NCI-H774 (cell line): ENCODE results near the gene ADI1.
"Not testable (repeated sequence)": the region's sequence is repeated elsewhere in the genome, so short reads cannot be mapped to it uniquely, and the experiment has no call there.

Source experiments
- DNase-seq: peaks from one replicate; lab custom pipeline; 2025; lab: John Stamatoyannopoulos, UW

Gene ADI1

DNA sequence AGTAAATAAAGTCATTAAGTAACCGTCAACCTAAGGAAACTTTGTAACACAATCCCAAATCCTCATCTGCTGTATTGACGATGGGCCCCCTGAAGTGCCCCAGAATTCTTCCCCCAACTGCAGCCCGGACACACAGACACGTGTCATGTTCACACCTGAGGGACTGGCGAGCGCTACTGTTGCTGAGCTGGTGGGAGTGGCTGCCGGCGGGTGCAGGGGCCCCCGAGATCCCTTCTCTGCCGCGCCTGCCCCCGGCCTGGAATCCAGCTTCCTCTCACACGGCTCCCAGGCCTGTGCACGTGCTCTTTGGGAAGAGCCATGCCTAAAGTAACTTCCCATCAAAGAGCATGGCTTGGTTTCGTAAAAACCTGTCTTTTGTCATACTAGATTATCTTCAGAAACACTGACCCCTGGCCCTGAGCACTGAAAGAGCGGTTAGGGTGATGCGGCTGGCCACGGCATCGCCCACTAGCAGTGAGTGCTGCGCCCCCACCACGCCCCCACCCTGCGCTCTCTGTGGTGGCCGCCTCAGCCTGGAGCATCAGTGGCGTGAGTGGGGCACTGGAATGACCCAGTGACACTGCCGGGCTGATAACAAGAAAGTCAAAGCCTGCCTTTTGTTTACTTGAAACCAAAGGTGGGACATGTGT is 56.0 kb downstream of the ADI1 start:
- DNase-seq, result no peak

- DNase-seq, result no peak
Measured at GRCh38 chr2:3462493-3463104, 56.7 kb downstream of the ADI1 start.

DNA sequence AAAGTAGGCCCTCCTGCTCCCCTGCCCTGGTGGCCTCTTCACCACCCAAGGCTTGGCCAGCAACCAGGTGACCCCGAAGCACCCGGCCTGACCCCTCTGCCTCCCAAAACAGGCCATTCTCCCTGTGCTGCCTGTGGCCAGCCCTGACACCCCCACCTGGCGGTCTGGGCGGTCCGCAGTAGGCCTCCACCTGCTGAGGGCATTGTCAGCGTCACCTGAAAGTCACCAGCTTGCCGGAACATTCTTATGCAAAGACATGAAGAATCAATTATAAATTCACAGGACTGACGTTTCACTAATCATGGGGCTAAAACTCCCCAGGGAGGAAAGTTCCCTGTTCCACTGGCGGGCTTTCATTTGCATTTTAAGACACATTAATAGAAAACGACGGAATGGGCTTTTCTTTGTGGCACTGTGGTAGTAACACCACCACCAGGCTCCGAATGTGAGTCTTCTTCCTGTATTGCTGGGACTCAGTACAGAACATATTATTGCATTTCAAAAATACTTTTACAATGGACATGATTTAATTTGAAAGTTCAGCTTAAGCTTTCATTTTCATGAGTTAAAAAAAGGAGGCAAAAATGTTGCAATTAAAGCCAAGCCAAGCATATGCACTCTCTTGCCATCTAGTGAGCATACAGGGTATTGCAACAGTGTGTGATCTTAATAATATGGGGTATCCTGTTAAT is 57.4 kb downstream of the ADI1 start:
- DNase-seq, result peak; percentile 16

DNA sequence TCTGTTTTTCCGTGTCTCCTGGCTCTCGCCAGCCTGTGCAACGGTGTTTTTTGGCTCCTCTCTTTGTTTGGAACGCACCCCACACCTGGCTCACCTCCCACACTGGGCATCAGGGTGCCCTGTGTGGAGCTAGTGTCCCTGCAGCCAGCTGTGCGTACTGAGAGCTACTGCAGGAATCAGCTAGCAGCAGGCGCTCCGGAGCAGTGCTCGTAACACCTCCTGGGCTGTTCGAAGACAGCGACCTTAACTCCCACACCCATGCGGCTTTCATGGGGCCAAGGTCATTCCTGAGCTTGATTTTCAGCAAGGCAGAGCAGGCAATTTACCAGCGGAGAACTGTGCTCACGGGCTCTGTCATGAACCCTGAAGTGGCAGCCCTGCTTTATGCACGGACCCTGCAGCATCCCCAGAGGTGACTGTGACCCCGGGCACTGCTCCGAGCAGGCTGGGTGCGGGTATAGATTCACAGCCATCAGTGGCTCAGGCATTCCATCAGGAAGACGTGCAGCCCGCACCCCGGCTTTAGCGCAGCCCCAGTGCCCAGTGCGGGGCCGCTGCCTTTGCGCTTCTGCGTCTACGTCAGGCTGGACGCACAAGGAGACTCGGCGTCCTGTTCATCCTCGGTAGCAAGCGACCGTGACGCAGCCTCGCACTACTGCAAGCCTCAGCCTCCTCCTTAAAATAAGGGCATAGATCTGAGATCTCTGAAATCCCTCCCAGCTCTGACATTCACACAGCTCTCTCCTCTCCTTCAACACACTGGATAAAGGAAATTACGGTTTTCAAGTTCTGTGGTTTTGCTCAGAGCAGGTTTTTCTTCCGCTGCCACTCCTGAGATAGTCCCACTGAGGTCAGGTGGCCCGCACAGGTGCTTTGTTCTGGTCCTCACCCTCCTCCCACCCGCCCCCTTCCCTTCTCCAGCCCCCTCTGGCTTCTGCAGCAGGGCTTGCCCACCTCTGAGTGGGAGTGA is 58.2 kb downstream of the ADI1 start:
- no peak for DNase-seq

- DNase-seq, result no peak
Measured at GRCh38 chr2:3460156-3460555, 59.2 kb downstream of the ADI1 start.

DNA sequence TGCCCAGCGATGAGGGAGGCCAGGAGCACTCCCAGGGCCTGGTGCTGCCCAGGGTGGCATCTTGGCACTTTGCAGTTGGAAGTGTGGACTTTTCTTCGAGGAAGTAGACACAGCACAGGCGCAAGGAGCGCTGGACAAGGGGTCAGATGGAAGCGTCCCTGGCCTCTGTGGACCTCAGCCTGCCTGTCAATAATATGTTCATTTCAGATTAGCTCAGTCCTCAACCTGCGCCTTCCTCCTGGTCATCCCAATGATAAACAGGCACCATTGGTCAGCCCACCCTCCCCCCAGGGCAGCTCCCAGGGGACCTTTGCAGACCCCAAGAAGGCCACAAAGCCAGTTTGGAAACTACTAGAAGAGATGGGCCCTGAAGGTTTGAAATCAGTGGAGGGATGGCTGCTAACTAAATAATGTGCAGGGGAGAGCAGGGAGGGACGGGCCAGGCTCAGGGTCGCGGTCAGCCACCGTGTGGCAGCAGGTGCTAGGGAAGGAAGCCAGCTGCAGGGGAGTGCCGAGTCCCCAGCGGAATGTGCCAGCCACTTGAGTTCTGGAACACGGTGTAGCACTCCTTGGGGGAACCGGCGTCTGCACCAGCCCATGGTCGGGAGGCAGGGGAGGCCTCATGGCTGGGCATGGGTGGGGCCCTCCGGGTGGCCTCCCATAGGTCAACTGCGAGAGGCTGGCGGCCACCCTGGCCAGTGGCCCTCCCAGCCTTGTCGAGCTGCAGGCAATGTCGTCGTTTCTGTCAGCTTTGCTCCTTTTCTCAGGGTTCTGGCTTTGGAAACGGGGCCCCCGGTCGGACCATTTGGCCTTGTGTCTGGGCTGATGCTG is 59.9 kb downstream of the ADI1 start:
- DNase-seq, result no peak

GRCh38 chr2:3458396-3459184 is 60.7 kb downstream of the ADI1 start:
- no peak for DNase-seq

GRCh38 chr2:3457524-3458395 is 61.6 kb downstream of the ADI1 start:
- no peak for DNase-seq

- DNase-seq, result no peak
Measured at GRCh38 chr2:3456125-3456524, 63.2 kb downstream of the ADI1 start.

DNA sequence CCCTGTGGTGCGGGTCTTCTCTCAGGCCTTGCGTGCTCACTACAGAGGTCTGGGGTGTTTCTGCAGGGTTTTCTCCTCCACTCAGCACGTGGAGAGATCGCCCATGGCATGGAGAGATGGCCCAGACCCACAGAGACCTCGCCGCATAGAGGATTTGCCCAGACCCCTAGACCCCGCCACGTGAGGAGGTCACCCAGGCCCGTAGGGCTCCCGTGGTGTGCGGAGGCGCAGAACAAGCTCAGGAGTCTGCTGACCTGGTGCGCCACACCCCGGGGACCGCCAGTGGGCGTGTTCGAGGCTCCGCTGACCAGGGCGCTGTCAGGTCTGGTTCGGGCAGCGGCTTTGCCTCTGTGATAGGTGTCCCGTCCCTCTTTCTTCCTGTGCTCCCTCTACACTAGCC is 64.5 kb downstream of the ADI1 start:
- no peak for DNase-seq

GRCh38 chr2:3454005-3454404 is 65.3 kb downstream of the ADI1 start:
- not testable (repeated sequence) for DNase-seq

DNA sequence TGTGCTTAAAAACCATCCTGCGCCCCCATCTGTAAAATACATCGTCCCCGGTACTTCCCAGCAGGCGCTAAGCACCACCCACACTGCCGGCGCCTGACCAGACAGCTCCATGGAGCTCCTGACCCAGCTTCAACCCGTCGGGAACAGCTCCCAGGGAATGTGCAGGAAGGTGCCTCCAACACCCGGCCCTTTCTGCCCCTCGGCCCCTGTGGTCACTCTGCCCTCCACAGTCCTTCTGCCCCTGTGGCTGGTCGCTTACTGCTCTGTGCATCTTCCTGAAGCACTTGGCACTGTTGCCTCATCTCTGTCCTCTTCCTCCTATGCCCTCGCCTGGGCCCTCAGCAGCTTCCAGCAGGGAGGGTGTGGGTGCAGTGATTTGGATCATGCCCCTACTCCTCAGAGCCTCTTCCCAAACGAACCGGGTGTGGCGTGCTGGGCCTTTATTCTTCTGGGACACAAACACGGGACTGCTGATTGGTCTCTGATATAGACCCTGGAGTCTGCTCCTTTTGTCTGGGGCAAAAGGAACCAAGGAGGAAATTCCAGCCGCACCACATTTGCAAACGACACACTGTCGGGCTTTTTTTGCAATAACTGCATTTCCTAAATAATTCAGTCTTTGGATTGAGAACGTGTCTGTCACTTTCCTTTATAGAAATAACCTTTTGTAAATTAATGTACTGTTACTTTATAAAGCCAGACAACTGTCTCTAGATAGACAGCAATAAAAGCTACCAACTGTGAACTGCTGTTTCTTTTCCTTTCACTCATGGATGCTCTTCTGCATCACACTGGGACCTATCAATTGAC is 65.9 kb downstream of the ADI1 start:
- DNase-seq, result no peak

DNA sequence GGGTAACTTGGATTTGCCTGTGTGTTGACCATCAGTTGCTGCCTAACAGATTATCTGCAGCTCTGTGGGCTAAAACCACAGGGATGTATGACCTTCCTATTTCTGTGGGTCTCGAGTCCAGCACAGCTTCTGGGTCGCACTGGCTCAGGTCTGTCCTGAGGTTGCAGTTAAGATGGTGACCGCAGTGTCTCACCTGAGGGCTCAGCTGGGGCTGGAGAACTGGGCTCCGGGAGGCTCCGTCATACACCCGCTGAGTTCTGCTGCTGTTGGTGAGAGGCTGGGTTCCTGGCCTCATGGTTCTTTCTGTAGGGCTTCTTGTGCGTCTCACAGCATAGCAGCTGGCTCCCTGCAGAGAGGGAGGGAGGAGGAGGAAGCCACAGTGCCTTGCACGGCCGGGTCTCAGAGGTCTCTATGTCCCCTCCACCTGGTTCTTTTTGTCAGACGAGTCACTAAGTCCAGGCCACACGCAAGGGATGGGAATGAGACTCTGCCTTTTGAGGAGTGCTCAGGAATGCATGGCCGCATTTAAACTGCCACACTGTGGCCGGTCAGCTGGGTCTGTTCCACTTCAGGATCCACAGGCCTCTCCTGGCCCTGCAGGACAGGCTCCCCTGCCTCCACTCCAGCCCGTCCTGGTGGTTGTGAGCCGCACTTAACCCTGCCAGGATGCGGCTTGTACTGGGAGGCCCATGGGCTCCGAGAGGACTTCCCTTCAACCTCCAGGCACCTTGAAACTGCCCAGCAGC is 67.2 kb downstream of the ADI1 start:
- no peak for DNase-seq

DNA sequence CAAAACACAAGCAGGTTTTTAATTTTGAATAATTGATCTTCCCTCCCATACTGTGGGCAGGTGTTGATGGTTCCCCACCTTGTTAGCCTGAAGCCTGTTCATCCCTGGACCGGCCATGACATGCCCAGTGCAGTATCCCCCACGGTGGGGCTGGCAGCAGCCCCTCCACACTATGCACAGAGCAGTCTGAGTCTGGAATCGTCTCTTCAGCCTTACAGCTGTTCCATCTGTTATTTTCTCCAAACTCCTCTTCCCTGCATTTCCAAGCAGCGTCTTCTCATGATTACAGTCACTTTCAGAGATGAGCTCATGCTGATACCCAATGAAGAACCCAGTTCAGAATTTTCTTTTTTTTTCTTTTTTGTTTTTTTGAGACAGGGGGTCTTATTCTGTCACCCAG is 68.2 kb downstream of the ADI1 start:
- no peak for DNase-seq

DNA sequence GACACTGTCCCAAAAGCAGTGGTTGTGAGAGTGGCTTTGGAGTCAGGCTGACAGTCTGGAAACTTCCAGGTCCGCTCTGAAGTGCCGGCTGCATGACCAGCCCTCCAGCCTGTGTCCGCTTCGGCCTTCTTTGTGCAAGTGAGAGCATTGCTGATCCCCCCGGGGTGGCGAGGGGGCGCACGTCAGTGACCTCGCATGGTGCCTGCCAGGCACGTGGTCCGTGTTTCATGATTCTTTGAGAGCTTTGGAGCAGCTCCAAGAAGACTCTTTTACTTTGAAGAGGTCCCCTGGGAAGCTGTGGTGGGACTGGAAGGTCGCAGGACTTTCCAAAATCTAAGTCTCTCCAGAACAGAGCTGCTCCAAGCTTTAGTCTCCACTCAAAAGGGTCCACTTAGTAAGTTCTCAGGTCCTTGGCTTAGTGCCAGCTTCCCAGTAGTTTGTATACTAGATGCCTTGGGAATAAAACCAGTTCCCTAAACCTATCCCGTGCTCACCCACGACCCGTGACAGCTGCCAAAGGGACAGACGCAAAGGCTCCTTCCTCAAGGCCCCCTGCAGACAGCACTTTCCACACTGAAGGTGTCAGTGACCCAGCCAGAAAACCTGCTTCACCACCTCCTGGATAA is 68.8 kb downstream of the ADI1 start:
- DNase-seq, result no peak

DNA sequence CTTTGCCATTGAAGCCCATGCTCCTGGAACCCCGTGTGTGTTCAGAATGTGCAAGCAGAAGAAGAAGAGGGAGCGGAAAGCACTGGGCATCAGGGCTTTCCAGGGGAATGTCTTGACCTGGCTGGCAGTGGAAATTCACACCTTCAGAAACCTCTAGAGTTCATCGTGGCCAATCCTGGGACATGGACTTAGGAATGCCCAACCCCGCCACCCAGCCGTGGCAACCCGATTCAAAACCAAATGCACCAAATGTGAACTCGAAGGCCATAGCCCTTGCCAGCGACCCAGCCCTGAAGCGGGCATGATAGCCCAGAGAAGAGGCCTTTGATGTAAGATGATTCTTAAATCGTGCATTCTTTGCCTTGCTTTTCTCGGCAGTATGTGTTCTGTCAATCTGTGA is 69.4 kb downstream of the ADI1 start:
- no peak for DNase-seq

DNA sequence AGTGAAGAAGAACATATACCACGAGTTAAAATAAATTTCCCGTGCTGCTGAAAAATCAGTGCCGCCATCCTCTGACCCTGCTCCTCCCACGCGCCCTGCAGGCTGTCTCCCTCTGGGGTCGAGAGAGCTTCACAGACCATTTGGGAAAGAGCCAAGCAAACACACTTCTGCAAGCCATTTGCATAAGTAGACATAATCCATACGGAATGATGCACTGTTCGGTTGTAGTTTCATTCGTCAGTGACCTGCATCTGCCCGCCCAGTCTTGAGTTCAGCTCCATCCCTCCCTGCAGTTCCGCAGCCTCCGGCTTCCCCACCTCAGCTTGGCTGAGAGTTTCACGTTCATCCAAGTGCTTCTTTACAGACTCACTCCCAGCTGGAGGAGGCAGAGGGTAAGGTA is 70.2 kb downstream of the ADI1 start:
- no peak for DNase-seq
